Transverse colon (tissue), 4 donors: Measurements from ENCODE around the gene PTPRN2. TPM values are rescaled to one million over a fixed set of nuclear protein-coding genes. Genes with fewer than 3 reads are reported as not detected.

Experiments used
- DNase-seq: peaks from one replicate; pipeline ENCODE4 v3.0.0-alpha.2; 2019
- H3K27ac ChIP-seq, 4 donors: fragments of 200-600 bp; sonication (generic); 2 replicates each; pipeline ENCODE4 v1.5.1; 2016 to 2018; ENCODE audit warnings: inconsistent platforms in 4 of 4
- H3K27me3 ChIP-seq: fragments of 200-600 bp; sonication (generic); 2 replicates; pipeline ENCODE4 v1.5.1; 2017; ENCODE audit warnings: inconsistent platforms
- H3K36me3 ChIP-seq, 4 donors: fragments of 200-600 bp; sonication (generic); 2 replicates each; pipeline ENCODE4 v1.5.1; 2017 to 2019; ENCODE audit warnings: inconsistent platforms in 4 of 4
- H3K4me1 ChIP-seq, 4 donors: fragments of 200-600 bp; sonication (generic); 2 replicates each; pipeline ENCODE4 v1.5.1; 2017 to 2020; ENCODE audit warnings: inconsistent platforms in 4 of 4
- H3K4me3 ChIP-seq, 4 donors: fragments of 200-600 bp; sonication (generic); 1 replicate in 1 of 4; 2 replicates in 3 of 4; pipeline versions ENCODE4 v1.5.1 to v1.6.1; 2017 to 2019; ENCODE audit warnings: inconsistent platforms in 4 of 4
- H3K9me3 ChIP-seq, 2 donors: fragments of 200-600 bp; sonication (generic); 2 replicates each; pipeline ENCODE4 v1.5.1; 2017 to 2019; ENCODE audit warnings: inconsistent platforms in 2 of 2
- CTCF ChIP-seq, 5 experiments: fragments of 200-600 bp in 3 of 5; fragments of 450-650 bp in 2 of 5; sonication (generic) in 3 of 5; IDR thresholded peaks; 1 replicate in 2 of 5; 2 replicates in 3 of 5; pipeline ENCODE4 v1.5.1; 2016 to 2017; ENCODE audit warnings: antibody characterized with exemption in 5 of 5, inconsistent platforms in 3 of 5, mild to moderate bottlenecking in 2 of 5, moderate library complexity in 1 of 5
- EP300 ChIP-seq: sonication (generic); formaldehyde crosslinking; IDR thresholded peaks from one replicate; pipeline ENCODE4 v1.6.1; 2017; ENCODE audit warnings: antibody characterized with exemption, low read depth
- POLR2A ChIP-seq: fragments of 450-650 bp; IDR thresholded peaks from one replicate; pipeline ENCODE4 v1.6.1; 2016; ENCODE audit warnings: antibody characterized with exemption, mild to moderate bottlenecking, moderate library complexity
- POLR2AphosphoS5 ChIP-seq, 3 donors: sonication (generic); formaldehyde crosslinking; IDR thresholded peaks; one replicate each; pipeline ENCODE4 v1.6.1; 2016; ENCODE audit warnings: antibody characterized with exemption in 3 of 3
- WGBS, 2 donors: methylation state at CpG; one replicate each; pipeline ENCODE4 v1.1.5; 2018; ENCODE audit warnings: low coverage in 1 of 2; 5-methylcytosine and 5-hydroxymethylcytosine counted together
- in situ Hi-C, 4 donors: fragments of 200-750 bp; cut with MboI; loops; one replicate each; pipeline versions ENCODE4 v1.15.0 to v1.15.1; 2017; ENCODE audit warnings: low sequenced_read_pairs in 3 of 4, low pct_ligation_motif_present in 1 of 4, low pct_unique_long_range_greater_than_20kb in 1 of 4
- intact Hi-C: fragments of 100-400 bp; cut with DNase I; formaldehyde crosslinking; loops from one replicate; pipeline ENCODE4 v1.15.1; 2023; ENCODE audit warnings: low total_unique reads
- total RNA-seq, 4 donors: library from RNA; depleted of rRNA; stranded (reverse); fragments of >200 nt; gene quantifications; one replicate each; pipeline ENCODE4 v1.1.0, GENCODE V29; 2016

PTPRN2 gene
- total RNA-seq, 4 donors from 2014 or later: 15.4 to 31.1 (median 21.8) TPM

GRCh38 chr7:158009886-158010285 lies 577.7 kb downstream of the PTPRN2 start:
- no peak for DNase-seq
- Histone ChIP-seq H3K9me3 (no peaks in the 10 kb centered on the region), H3K27ac (no peak overlapping the region), H3K4me3 (no peak overlapping the region), H3K27me3 (no peaks in the 10 kb centered on the region), H3K4me1 (no peaks in the 10 kb centered on the region), H3K36me3 (no peaks in the 10 kb centered on the region)
- TF ChIP-seq CTCF (IDR thresholded peaks at IDR 0.05) (no peak), POLR2A (no peak), POLR2AphosphoS5 (IDR thresholded peaks at IDR 0.05) (no peak), EP300 (no peak)
- intact Hi-C loops: no loop called here
- in situ Hi-C loops: no loop called here
- 60% methylated on average over 9 of the region's 9 CpGs; no CpG with 5 or more reads in 1 of the 2 donors for WGBS, 2 donors

- no peak for DNase-seq
- TF ChIP-seq CTCF (IDR thresholded peaks at IDR 0.05) (no peak), POLR2AphosphoS5 (IDR thresholded peaks at IDR 0.05) (no peak), POLR2A (no peak), EP300 (no peak)
- intact Hi-C loops: no loop called here
These were observed 579.4 kb downstream of the PTPRN2 start for GRCh38 chr7:158008267-158008666.

GRCh38 chr7:158007697-158008257 lies 579.8 kb downstream of the PTPRN2 start:
- DNase-seq: no peak
- Histone ChIP-seq H3K27me3 (no peaks in the 10 kb centered on the region), H3K9me3 (no peaks in the 10 kb centered on the region), H3K27ac (no peak overlapping the region), H3K4me1 (no peaks in the 10 kb centered on the region), H3K4me3 (no peak overlapping the region), H3K36me3 (no peaks in the 10 kb centered on the region)
- in situ Hi-C loops: no loop called here
- TF ChIP-seq POLR2AphosphoS5 (IDR thresholded peaks at IDR 0.05) (no peak), CTCF (IDR thresholded peaks at IDR 0.05) (no peak), POLR2A (no peak)
- intact Hi-C loops: no loop called here
- WGBS, 2 donors: 63% methylated on average over 5 of the region's 5 CpGs; no CpG with 5 or more reads in 1 of the 2 donors

More at GRCh38 chr7:158008267-158008666, 579.4 kb downstream of the PTPRN2 start:
- in situ Hi-C loops: no loop called here
- WGBS, 2 donors: 80 to 90% methylated on average over 11 to 12 of the region's 12 CpGs
- no peaks in the 10 kb centered on the region for H3K4me1 ChIP-seq
- H3K36me3 ChIP-seq: no peaks in the 10 kb centered on the region
- no peaks in the 10 kb centered on the region for H3K9me3 ChIP-seq
- H3K27me3 ChIP-seq: no peaks in the 10 kb centered on the region
- H3K4me3 ChIP-seq: no peak overlapping the region
- no peak overlapping the region for H3K27ac ChIP-seq

- no peak for TF ChIP-seq POLR2A
- no peak for TF ChIP-seq EP300
- TF ChIP-seq CTCF (IDR thresholded peaks at IDR 0.05): no peak
- TF ChIP-seq POLR2AphosphoS5 (IDR thresholded peaks at IDR 0.05): no peak
- no peaks in the 10 kb centered on the region for H3K36me3 ChIP-seq
- WGBS, 2 donors: 88 to 100% methylated on average over 2 to 29 of the region's 29 CpGs
- intact Hi-C loops: no loop called here
- H3K9me3 ChIP-seq: no peaks in the 10 kb centered on the region
- H3K27me3 ChIP-seq: no peaks in the 10 kb centered on the region
- no peak overlapping the region for H3K4me3 ChIP-seq
- in situ Hi-C loops: no loop called here
- H3K4me1 ChIP-seq: no peaks in the 10 kb centered on the region
- DNase-seq: no peak
- no peak overlapping the region for H3K27ac ChIP-seq
These were observed 580.6 kb downstream of the PTPRN2 start for GRCh38 chr7:158006841-158007696.
